GM12878 (cell line): ENCODE results near the gene GABBR1. TPM values are rescaled to one million over a fixed set of nuclear protein-coding genes. Genes with fewer than 3 reads are reported as not detected.

ENCODE experiments used
- ATAC-seq: fragments of 200-7000 bp; cut with Tn5 transposase; 3 replicates; pipeline ENCODE4 v1.9.1; 2020; ENCODE audit warnings: mild to moderate bottlenecking, moderate library complexity
- BruUV-seq: library from RNA; stranded (reverse); fragments of 400-500 nt; replicated peaks from 2 replicates; lab custom pipeline; 2021; lab: Mats Ljungman, UMichigan
- CTCF ChIA-PET: fragments of 300-600 bp; sonication (Branson Sonifier 250); formaldehyde crosslinking; extraction: SDS; loops from one replicate; lab custom pipeline; 2021; ENCODE audit warnings: inconsistent platforms; lab: Yijun Ruan, JAX
- POLR2A ChIA-PET: fragments of 350-600 bp; formaldehyde crosslinking; extraction: SDS; loops from one replicate; lab custom pipeline; 2021; ENCODE audit warnings: inconsistent platforms; lab: Charles Lee
- RAD21 ChIA-PET: fragments of 300-600 bp; sonication (Branson Sonifier 250); formaldehyde crosslinking; loops from one replicate; lab custom pipeline; 2023; ENCODE audit warnings: antibody characterized with exemption; ENCODE audit not compliant: unreplicated experiment; lab: Charles Lee
- SMC1A ChIA-PET: fragments of 300-600 bp; sonication (Branson Sonifier 250); formaldehyde crosslinking; loops from one replicate; lab custom pipeline; 2023; ENCODE audit not compliant: unreplicated experiment, uncharacterized antibody; lab: Charles Lee
- DNase-seq: peaks from one replicate; pipeline ENCODE4 v3.0.0-alpha.2; 2011; ENCODE audit warnings: low read depth, low spot score
- FAIRE-seq: peaks from 3 replicates; lab custom pipeline; 2011; peaks lifted over from hg19 to GRCh38; lab: Jason Lieb, UNC
- H2AFZ ChIP-seq: 2 replicates; pipeline ENCODE4 v1.6.0; 2011; ENCODE audit warnings: low read depth, low read length, control low read depth; ENCODE audit not compliant: control insufficient read depth
- H3K27ac ChIP-seq: 2 replicates; pipeline ENCODE4 v1.5.1; 2011; ENCODE audit warnings: control low read depth; ENCODE audit not compliant: control insufficient read depth, insufficient read depth
- H3K27me3 ChIP-seq, 2 experiments: replicated peaks in 1 of 2; 2 replicates each; pipeline versions ENCODE4 v1.6.0 to v1.6.1; 2011; ENCODE audit warnings: low read length in 1 of 2; ENCODE audit not compliant: control insufficient read depth in 2 of 2, insufficient read depth in 2 of 2
- H3K36me3 ChIP-seq, 2 experiments: 2 replicates each; pipeline ENCODE4 v1.5.1; 2011; ENCODE audit warnings: low read length in 1 of 2; ENCODE audit not compliant: control insufficient read depth in 2 of 2, insufficient read depth in 2 of 2
- H3K4me1 ChIP-seq: 2 replicates; pipeline ENCODE4 v1.6.1; 2011; ENCODE audit warnings: mild to moderate bottlenecking, low read length, moderate library complexity, mixed read lengths; ENCODE audit not compliant: control insufficient read depth, insufficient read depth
- H3K4me2 ChIP-seq: 2 replicates; pipeline ENCODE4 v1.6.0; 2011; ENCODE audit warnings: control low read depth; ENCODE audit not compliant: control insufficient read depth, insufficient read depth
- H3K4me3 ChIP-seq: fragments of 200-600 bp; sonication (generic); 2 replicates; pipeline ENCODE4 v1.5.1; 2016
- H3K79me2 ChIP-seq: 2 replicates; pipeline ENCODE4 v1.6.0; 2011; ENCODE audit warnings: low read length; ENCODE audit not compliant: control insufficient read depth, insufficient read depth
- H3K9ac ChIP-seq: 2 replicates; pipeline ENCODE4 v1.8.0; 2011; ENCODE audit warnings: low read length, control low read depth, mixed read lengths; ENCODE audit not compliant: control insufficient read depth, insufficient read depth
- H3K9me3 ChIP-seq: replicated peaks from 3 replicates; pipeline ENCODE4 v1.5.1; 2011; ENCODE audit warnings: mild to moderate bottlenecking, low read length; ENCODE audit not compliant: control insufficient read depth, insufficient read depth
- H4K20me1 ChIP-seq: 2 replicates; pipeline ENCODE4 v1.6.0; 2011; ENCODE audit not compliant: control insufficient read depth, insufficient read depth
- BRCA1 ChIP-seq: IDR thresholded peaks from 2 replicates; pipeline ENCODE4 v1.6.1; 2011; ENCODE audit warnings: low read depth, low read length, improper control_type of control experiment
- FOS ChIP-seq: IDR thresholded peaks from 3 replicates; pipeline ENCODE4 v1.6.1; 2011; ENCODE audit warnings: borderline replicate concordance; ENCODE audit not compliant: insufficient read length; ENCODE audit errors: extremely low read depth
- PAX8 ChIP-seq: fragments of 450-650 bp; IDR thresholded peaks from 2 replicates; pipeline ENCODE4 v1.6.1; 2017; ENCODE audit warnings: mild to moderate bottlenecking, moderate library complexity
- RFX5 ChIP-seq: IDR thresholded peaks from 2 replicates; pipeline ENCODE4 v1.6.1; 2011; ENCODE audit warnings: low read depth, low read length, improper control_type of control experiment
- TAF1 ChIP-seq: IDR thresholded peaks from 2 replicates; pipeline ENCODE4 v1.6.1; 2011; ENCODE audit warnings: mild to moderate bottlenecking, low read depth, low read length, borderline replicate concordance
- WGBS: methylation state at CpG from one replicate; pipeline ENCODE4 v1.1.6; 2016; ENCODE audit warnings: low lambda C conversion rate; ENCODE audit not compliant: insufficient replicate concordance, insufficient coverage; ENCODE audit errors: missing lambda C conversion rate; 5-methylcytosine and 5-hydroxymethylcytosine counted together
- in situ Hi-C: fragments of 300-500 bp; cut with MboI; formaldehyde crosslinking; loops from 9 replicates; pipeline ENCODE4 v1.14.3; 2018; ENCODE audit warnings: mixed read lengths
- intact Hi-C: fragments of 100-400 bp; cut with micrococcal nuclease; formaldehyde crosslinking; loops from one replicate; pipeline ENCODE4 v1.14.2; 2022; ENCODE audit not compliant: unreplicated experiment
- polyA plus RNA-seq, 11 experiments: library from polyadenylated mRNA; depleted of rRNA in 4 of 11; unstranded in 6 of 11; stranded (reverse) in 5 of 11; fragments of >200 nt; fragmentation: Nextera tagmentation in 4 of 11; fragmentation: Illumina TruSeq in 1 of 11; extraction: Ambion mirVana in 4 of 11; extraction: Trizol in 1 of 11; gene quantifications; 1 replicate in 1 of 11; 2 replicates in 10 of 11; pipeline versions ENCODE4 v1.2.1 to v1.2.3, GENCODE V29; 2011 to 2016; ENCODE audit warnings: inconsistent platforms in 2 of 11, missing spikeins in 2 of 11, low read depth in 1 of 11
- total RNA-seq, 4 experiments: library from RNA; depleted of rRNA in 3 of 4; stranded (reverse); fragments of >200 nt in 3 of 4; fragmentation: Illumina TruSeq in 1 of 4; extraction: Trizol in 1 of 4; gene quantifications; 2 replicates each; pipeline versions ENCODE4 v1.2.1 to v1.2.3, GENCODE V29; 2013 to 2021
- TF ChIP-seq, protein P1 (sequence below): fragments of 450-650 bp; IDR thresholded peaks from 2 replicates; pipeline ENCODE4 v1.6.1; 2018; ENCODE audit warnings: borderline replicate concordance, mild to moderate bottlenecking; ENCODE audit not compliant: partially characterized antibody

GABBR1 gene
- total and polyA plus RNA-seq, 10 of the 15 experiments (the other 5 are each of a cell fraction or from before 2014, with no cell fraction given): 0.11 to 5.2 (median 1.0) TPM

DNA sequence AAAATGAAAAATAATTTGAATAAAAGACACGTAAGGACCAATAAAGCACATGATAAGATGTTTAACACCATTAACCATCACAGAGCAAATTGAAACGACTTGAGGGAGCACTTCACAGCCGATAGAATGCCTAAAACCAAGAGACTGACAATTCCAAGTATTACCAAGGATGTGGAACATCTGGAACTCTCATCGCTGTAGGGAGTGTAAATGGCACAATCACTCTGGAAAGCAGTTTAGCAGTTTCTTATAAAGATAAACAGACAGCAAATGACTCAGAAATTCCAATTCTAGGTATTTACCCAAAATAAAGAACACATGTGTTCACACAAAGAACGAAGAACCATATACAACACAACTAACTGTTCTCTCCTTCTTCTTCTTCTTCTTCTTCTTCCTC, 65.0 kb downstream of the GABBR1 start:
- no peak for FAIRE-seq
- TF ChIP-seq TAF1 (no peak), PAX8 (no peak), RFX5 (no peak), BRCA1 (no peak), FOS (no peak)
- TF ChIP-seq, protein P1, sequence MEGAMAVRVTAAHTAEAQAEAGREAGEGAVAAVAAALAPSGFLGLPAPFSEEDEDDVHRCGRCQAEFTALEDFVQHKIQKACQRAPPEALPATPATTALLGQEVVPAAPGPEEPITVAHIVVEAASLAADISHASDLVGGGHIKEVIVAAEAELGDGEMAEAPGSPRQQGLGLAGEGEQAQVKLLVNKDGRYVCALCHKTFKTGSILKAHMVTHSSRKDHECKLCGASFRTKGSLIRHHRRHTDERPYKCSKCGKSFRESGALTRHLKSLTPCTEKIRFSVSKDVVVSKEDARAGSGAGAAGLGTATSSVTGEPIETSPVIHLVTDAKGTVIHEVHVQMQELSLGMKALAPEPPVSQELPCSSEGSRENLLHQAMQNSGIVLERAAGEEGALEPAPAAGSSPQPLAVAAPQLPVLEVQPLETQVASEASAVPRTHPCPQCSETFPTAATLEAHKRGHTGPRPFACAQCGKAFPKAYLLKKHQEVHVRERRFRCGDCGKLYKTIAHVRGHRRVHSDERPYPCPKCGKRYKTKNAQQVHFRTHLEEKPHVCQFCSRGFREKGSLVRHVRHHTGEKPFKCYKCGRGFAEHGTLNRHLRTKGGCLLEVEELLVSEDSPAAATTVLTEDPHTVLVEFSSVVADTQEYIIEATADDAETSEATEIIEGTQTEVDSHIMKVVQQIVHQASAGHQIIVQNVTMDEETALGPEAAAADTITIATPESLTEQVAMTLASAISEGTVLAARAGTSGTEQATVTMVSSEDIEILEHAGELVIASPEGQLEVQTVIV: no peak
- 11% methylated on average over 5 of the region's 5 CpGs for WGBS
- no peak overlapping the region for H3K9ac ChIP-seq
- no peak overlapping the region for H3K27ac ChIP-seq
- SMC1A ChIA-PET: no interaction called here
- no peaks in the 10 kb centered on the region for H3K4me1 ChIP-seq
- no peaks in the 10 kb centered on the region for H3K79me2 ChIP-seq
- POLR2A ChIA-PET: no interaction called here
- no peaks in the 10 kb centered on the region for H4K20me1 ChIP-seq
- DNase-seq: no peak
- no peak overlapping the region for H3K4me3 ChIP-seq
- RAD21 ChIA-PET: no interaction called here
- in situ Hi-C loops: no loop called here
- BruUV-seq: no TSS peak
- intact Hi-C loops: no loop called here
- H3K27me3 ChIP-seq: no peaks in the 10 kb centered on the region; a peak in 1 of 4 replicates
- no peak for ATAC-seq
- CTCF ChIA-PET: no interaction called here
- no peak overlapping the region for H3K4me2 ChIP-seq
- no peak overlapping the region for H2AFZ ChIP-seq
- H3K9me3 ChIP-seq: no peaks in the 10 kb centered on the region
- H3K36me3 ChIP-seq: no peaks in the 10 kb centered on the region
